Astrocyte of the cerebellum (primary cell): Measurements from ENCODE around the gene GYG2.

ENCODE experiments used
- DNase-seq: peaks from one replicate; pipeline ENCODE4 v3.0.0-alpha.2; 2011; ENCODE audit warnings: low read depth
- H3K4me3 ChIP-seq: 2 replicates; pipeline ENCODE4 v1.5.1; 2011; ENCODE audit warnings: mild to moderate bottlenecking, low read depth, low read length, moderate library complexity
- in situ Hi-C: cut with HindIII; loops from 2 replicates; pipeline ENCODE4 v1.10.0; 2017; ENCODE audit warnings: low sequenced_read_pairs
- TF ChIP-seq, protein P1 (sequence below): IDR thresholded peaks from 2 replicates; pipeline ENCODE4 v1.5.1; 2012; ENCODE audit warnings: low read length, low read depth, moderate library complexity, mild to moderate bottlenecking; ENCODE audit errors: missing control alignments

The GYG2 gene

DNA sequence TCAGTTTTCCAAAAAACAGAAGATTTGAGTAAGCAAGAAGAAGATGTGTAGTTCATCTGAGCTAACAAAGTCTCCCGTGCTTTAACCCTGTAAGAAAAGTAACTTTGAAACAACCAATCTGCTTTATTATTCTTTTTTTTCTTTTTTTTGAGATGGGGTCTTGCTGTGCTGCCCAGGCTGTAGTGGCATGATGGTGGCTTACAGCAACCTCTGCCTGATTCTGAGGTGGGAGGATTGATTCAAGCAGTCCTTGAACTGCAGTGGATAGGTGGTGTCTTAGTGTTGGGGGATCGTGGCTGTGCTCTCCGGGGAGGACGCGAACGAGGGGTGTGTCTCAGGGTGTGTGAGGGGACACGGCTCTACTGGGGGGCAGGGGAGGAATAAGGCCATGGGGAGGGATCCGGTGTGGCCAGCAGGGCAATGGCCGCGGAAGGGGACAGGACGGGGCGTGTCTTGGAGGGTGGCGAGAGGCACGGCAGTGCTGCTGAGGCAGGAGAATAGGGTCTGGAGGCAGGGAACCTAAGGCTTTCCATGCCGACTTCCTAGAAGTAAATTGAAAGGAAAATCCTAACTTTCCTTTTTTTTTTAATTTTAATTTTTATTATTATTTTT lies 98.0 kb downstream of the GYG2 start:
- in situ Hi-C loops = loop anchor here (5.0 kb wide), 1 partner anchor 54 kb away; no protein-coding TSS in a partner anchor
- TF ChIP-seq, protein P1, sequence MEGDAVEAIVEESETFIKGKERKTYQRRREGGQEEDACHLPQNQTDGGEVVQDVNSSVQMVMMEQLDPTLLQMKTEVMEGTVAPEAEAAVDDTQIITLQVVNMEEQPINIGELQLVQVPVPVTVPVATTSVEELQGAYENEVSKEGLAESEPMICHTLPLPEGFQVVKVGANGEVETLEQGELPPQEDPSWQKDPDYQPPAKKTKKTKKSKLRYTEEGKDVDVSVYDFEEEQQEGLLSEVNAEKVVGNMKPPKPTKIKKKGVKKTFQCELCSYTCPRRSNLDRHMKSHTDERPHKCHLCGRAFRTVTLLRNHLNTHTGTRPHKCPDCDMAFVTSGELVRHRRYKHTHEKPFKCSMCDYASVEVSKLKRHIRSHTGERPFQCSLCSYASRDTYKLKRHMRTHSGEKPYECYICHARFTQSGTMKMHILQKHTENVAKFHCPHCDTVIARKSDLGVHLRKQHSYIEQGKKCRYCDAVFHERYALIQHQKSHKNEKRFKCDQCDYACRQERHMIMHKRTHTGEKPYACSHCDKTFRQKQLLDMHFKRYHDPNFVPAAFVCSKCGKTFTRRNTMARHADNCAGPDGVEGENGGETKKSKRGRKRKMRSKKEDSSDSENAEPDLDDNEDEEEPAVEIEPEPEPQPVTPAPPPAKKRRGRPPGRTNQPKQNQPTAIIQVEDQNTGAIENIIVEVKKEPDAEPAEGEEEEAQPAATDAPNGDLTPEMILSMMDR = no peak
- no peak for DNase-seq

DNA sequence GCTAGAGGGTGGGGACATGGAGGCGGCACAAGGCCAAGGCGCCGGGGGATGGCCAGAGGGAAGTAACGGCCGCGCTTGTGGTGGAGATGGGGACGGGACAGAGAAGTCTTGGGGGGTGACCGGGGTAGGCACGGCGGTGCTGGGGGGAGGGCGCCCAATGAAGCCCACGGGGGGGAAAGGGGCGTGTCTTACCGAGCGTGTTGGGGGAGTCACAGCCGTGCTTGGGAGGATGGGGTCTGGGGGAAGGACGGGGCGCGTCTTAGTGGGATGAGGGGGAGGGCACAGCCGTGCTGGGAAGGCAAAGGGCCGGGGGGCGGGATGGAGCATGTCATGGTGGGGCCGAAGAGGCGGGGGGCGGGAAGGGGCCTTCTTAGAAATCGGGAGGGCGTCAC lies 99.5 kb downstream of the GYG2 start:
- in situ Hi-C loops = loop anchor here (5.0 kb wide), 1 partner anchor 56 kb away; no protein-coding TSS in a partner anchor
- TF ChIP-seq, protein P1 = no peak
- peak overlapping the region; percentile 67 for H3K4me3 ChIP-seq
- DNase-seq = peak; percentile 31

More for the DNA sequence above, 98.0 kb downstream of the GYG2 start:
- no peak overlapping the region for H3K4me3 ChIP-seq

DNA sequence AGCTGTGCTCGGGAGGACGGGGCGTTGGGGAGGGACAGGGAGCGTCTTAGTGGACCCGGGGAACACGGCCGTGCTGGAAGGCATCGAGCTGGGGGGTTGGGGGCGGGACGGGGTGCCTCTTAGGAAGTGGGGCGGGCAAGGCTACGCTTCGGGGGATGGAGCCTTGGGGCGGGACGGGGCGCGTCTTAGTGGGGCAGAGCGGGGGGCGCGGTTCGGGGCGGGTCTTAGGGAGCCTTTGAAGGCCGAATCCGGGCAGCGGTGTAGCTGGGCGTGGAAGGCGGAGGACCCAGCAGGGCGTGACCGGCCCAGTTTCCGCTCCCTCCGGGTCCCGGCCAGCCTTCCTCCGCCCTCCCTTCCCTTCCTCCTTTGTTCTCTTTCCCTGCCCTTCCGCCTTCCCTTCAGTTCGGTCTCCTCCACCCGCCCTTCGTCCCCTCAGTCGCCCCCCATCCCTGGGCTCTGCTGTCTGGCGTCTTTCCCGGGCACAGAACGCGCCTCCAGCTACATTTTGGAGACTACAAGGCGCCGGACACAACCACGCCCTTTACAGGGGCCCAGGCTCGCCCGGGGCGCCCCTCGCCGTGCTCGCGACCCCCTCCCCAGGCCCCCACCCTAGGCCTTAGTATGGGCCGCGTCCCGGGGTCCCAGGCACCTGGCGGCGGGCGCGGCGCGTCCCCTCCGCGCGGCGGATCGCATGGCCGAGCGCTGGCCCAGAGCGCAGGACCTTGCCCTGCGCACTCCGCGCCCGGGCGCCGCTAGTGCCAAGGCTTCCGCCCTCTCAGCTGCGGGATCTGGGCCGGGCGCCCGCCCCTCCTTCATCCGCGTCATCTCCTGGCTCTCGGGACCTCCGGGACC lies 100.1 kb downstream of the GYG2 start, which contains the start of gene ARSD:
ARSD (minus strand) TSS at position 757 of the 852 bp plus-strand sequence; CDS start at position 693, 64 bp downstream.
- H3K4me3 ChIP-seq = peak within 1 kb of the TSS; percentile 67
- in situ Hi-C loops = loop anchor here (5.0 kb wide), 1 partner anchor 57 kb away; no protein-coding TSS in a partner anchor
- TF ChIP-seq, protein P1 = no peak

DNA sequence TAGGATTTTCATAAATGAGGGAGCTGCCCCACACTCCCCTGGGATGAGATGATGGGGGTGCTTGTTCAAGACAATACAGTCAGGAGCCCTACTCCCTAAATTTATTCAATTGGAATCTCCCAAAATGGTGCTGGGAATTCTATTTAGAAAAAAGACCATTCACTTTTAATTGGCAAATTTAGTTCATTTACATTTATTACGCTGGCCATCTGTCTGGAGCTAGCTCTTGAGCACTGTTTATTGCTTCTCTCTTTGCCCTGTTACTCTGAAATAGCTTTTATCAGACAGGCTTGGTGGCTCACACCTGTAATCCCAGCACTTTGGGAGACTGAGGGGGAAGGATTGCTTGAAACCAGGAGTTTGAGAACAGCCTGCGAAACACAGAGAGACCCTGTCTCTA lies 102.4 kb downstream of the GYG2 start:
- H3K4me3 ChIP-seq = no peak overlapping the region
- in situ Hi-C loops = no loop called here
- TF ChIP-seq, protein P1 = no peak
- DNase-seq = no peak

More for the DNA sequence above, 100.1 kb downstream of the GYG2 start, which contains the start of gene ARSD:
- DNase-seq = peak; percentile 83

DNA sequence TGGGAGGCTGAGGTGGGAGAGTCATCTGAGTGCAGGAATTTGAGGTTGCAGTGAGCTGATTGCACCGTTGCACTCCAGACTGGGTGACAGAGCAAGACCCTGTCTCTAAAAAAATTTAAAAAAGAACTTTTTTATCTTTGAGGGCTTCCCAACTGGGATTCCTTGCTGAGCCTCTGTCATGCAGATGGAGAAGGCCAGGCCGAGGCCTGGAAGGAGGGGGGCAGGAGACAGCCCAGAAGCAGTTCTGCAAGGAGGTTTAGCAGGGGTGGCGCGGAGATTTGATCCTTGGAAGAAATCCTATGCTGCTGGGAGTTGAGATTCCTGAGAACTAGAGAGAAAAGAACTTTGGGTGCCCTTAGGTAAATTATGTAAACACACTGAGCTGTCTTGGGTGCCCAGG lies 102.9 kb downstream of the GYG2 start:
- TF ChIP-seq, protein P1 = no peak
- no peak overlapping the region for H3K4me3 ChIP-seq
- in situ Hi-C loops = no loop called here

More for the DNA sequence above, 102.9 kb downstream of the GYG2 start:
- DNase-seq = no peak
